ENCODE results near the gene EDIL3. TPM values are rescaled to one million over a fixed set of nuclear protein-coding genes. Genes with fewer than 3 reads are reported as not detected.
"Not testable (repeated sequence)": the region's sequence is repeated elsewhere in the genome, so short reads cannot be mapped to it uniquely, and the experiment has no call there.

Gene EDIL3
- polyA plus RNA-seq, 2 donors = 1.6 to 2.7 TPM

GRCh38 chr5:84309850-84310249 is 74.8 kb downstream of the EDIL3 start:
- not testable (repeated sequence) for H3K27ac ChIP-seq (ENCODE audit: low read depth in 2 of 2, low read length in 1 of 2); H3K4me3 ChIP-seq (ENCODE audit: low read depth in 1 of 2, low read length in 2 of 2)

GRCh38 chr5:84306601-84307000 is 78.1 kb downstream of the EDIL3 start:
- no peaks in the 10 kb centered on the region for H3K27me3 ChIP-seq (ENCODE audit: control insufficient read depth in 1 of 2, insufficient read depth in 2 of 2, low read length in 2 of 2)

More at GRCh38 chr5:84309850-84310249, 74.8 kb downstream of the EDIL3 start:
- H3K36me3 ChIP-seq (ENCODE audit: control insufficient read depth in 2 of 2, insufficient read depth in 2 of 2, low read length in 1 of 2); H3K4me1 ChIP-seq (ENCODE audit: control insufficient read depth in 2 of 2, insufficient read depth in 2 of 2, low read length in 1 of 2); H3K9me3 ChIP-seq (ENCODE audit: control insufficient read depth in 2 of 2, insufficient read depth in 1 of 2, low read depth in 1 of 2, low read length in 1 of 2); H3K27me3 ChIP-seq (ENCODE audit: control insufficient read depth in 1 of 2, insufficient read depth in 2 of 2, low read length in 2 of 2): not testable (repeated sequence)

GRCh38 chr5:84304599-84304998 is 80.1 kb downstream of the EDIL3 start:
- H3K4me3 ChIP-seq (ENCODE audit: low read depth in 1 of 2, low read length in 2 of 2) = no peak overlapping the region
- H3K9me3 ChIP-seq (ENCODE audit: control insufficient read depth in 2 of 2, insufficient read depth in 1 of 2, low read depth in 1 of 2, low read length in 1 of 2) = no peaks in the 10 kb centered on the region
- no peak overlapping the region for H3K27ac ChIP-seq (ENCODE audit: low read depth in 2 of 2, low read length in 1 of 2)
- no peaks in the 10 kb centered on the region for H3K36me3 ChIP-seq (ENCODE audit: control insufficient read depth in 2 of 2, insufficient read depth in 2 of 2, low read length in 1 of 2)
- no peaks in the 10 kb centered on the region for H3K27me3 ChIP-seq (ENCODE audit: control insufficient read depth in 1 of 2, insufficient read depth in 2 of 2, low read length in 2 of 2)
- no peaks in the 10 kb centered on the region for H3K4me1 ChIP-seq (ENCODE audit: control insufficient read depth in 2 of 2, insufficient read depth in 2 of 2, low read length in 1 of 2)

More at GRCh38 chr5:84306601-84307000, 78.1 kb downstream of the EDIL3 start:
- Histone ChIP-seq H3K36me3 (ENCODE audit: control insufficient read depth in 2 of 2, insufficient read depth in 2 of 2, low read length in 1 of 2) (no peaks in the 10 kb centered on the region), H3K4me1 (ENCODE audit: control insufficient read depth in 2 of 2, insufficient read depth in 2 of 2, low read length in 1 of 2) (no peaks in the 10 kb centered on the region), H3K9me3 (ENCODE audit: control insufficient read depth in 2 of 2, insufficient read depth in 1 of 2, low read depth in 1 of 2, low read length in 1 of 2) (no peaks in the 10 kb centered on the region), H3K4me3 (ENCODE audit: low read depth in 1 of 2, low read length in 2 of 2) (no peak overlapping the region), H3K27ac (ENCODE audit: low read depth in 2 of 2, low read length in 1 of 2) (no peak overlapping the region)
- 84 to 94% methylated on average over 1 of the region's 1 CpG for WGBS, 2 donors

- no peak overlapping the region for H3K27ac ChIP-seq (ENCODE audit: low read depth in 2 of 2, low read length in 1 of 2)
- no peaks in the 10 kb centered on the region for H3K27me3 ChIP-seq (ENCODE audit: control insufficient read depth in 1 of 2, insufficient read depth in 2 of 2, low read length in 2 of 2)
- no peaks in the 10 kb centered on the region for H3K36me3 ChIP-seq (ENCODE audit: control insufficient read depth in 2 of 2, insufficient read depth in 2 of 2, low read length in 1 of 2)
- no peaks in the 10 kb centered on the region for H3K4me1 ChIP-seq (ENCODE audit: control insufficient read depth in 2 of 2, insufficient read depth in 2 of 2, low read length in 1 of 2)
- H3K9me3 ChIP-seq (ENCODE audit: control insufficient read depth in 2 of 2, insufficient read depth in 1 of 2, low read depth in 1 of 2, low read length in 1 of 2) = no peaks in the 10 kb centered on the region
- 51 to 68% methylated on average over 3 of the region's 3 CpGs for WGBS, 2 donors
- H3K4me3 ChIP-seq (ENCODE audit: low read depth in 1 of 2, low read length in 2 of 2) = no peak overlapping the region
Measured at GRCh38 chr5:84303315-84303714, 81.4 kb downstream of the EDIL3 start.

GRCh38 chr5:84301535-84301934 is 83.1 kb downstream of the EDIL3 start:
- H3K27me3 ChIP-seq (ENCODE audit: control insufficient read depth in 1 of 2, insufficient read depth in 2 of 2, low read length in 2 of 2) = no peaks in the 10 kb centered on the region
- no peak overlapping the region for H3K4me3 ChIP-seq (ENCODE audit: low read depth in 1 of 2, low read length in 2 of 2)
- no peaks in the 10 kb centered on the region for H3K4me1 ChIP-seq (ENCODE audit: control insufficient read depth in 2 of 2, insufficient read depth in 2 of 2, low read length in 1 of 2)
- no peaks in the 10 kb centered on the region for H3K36me3 ChIP-seq (ENCODE audit: control insufficient read depth in 2 of 2, insufficient read depth in 2 of 2, low read length in 1 of 2)
- no peaks in the 10 kb centered on the region for H3K9me3 ChIP-seq (ENCODE audit: control insufficient read depth in 2 of 2, insufficient read depth in 1 of 2, low read depth in 1 of 2, low read length in 1 of 2)
- no peak overlapping the region for H3K27ac ChIP-seq (ENCODE audit: low read depth in 2 of 2, low read length in 1 of 2)
- 31 to 60% methylated on average over 1 of the region's 1 CpG for WGBS, 2 donors

GRCh38 chr5:84299959-84300358 is 84.7 kb downstream of the EDIL3 start:
- Histone ChIP-seq H3K27me3 (ENCODE audit: control insufficient read depth in 1 of 2, insufficient read depth in 2 of 2, low read length in 2 of 2) (no peaks in the 10 kb centered on the region), H3K36me3 (ENCODE audit: control insufficient read depth in 2 of 2, insufficient read depth in 2 of 2, low read length in 1 of 2) (no peaks in the 10 kb centered on the region), H3K4me3 (ENCODE audit: low read depth in 1 of 2, low read length in 2 of 2) (no peak overlapping the region), H3K4me1 (ENCODE audit: control insufficient read depth in 2 of 2, insufficient read depth in 2 of 2, low read length in 1 of 2) (no peaks in the 10 kb centered on the region), H3K9me3 (ENCODE audit: control insufficient read depth in 2 of 2, insufficient read depth in 1 of 2, low read depth in 1 of 2, low read length in 1 of 2) (no peaks in the 10 kb centered on the region), H3K27ac (ENCODE audit: low read depth in 2 of 2, low read length in 1 of 2) (no peak overlapping the region)
- 29 to 37% methylated on average over 1 of the region's 1 CpG for WGBS, 2 donors

- no peaks in the 10 kb centered on the region for H3K36me3 ChIP-seq (ENCODE audit: control insufficient read depth in 2 of 2, insufficient read depth in 2 of 2, low read length in 1 of 2)
- no peaks in the 10 kb centered on the region for H3K9me3 ChIP-seq (ENCODE audit: control insufficient read depth in 2 of 2, insufficient read depth in 1 of 2, low read depth in 1 of 2, low read length in 1 of 2)
- H3K4me3 ChIP-seq (ENCODE audit: low read depth in 1 of 2, low read length in 2 of 2) = no peak overlapping the region
- H3K27ac ChIP-seq (ENCODE audit: low read depth in 2 of 2, low read length in 1 of 2) = no peak overlapping the region
- WGBS, 2 donors = 88% methylated on average over 4 of the region's 4 CpGs
- no peaks in the 10 kb centered on the region for H3K4me1 ChIP-seq (ENCODE audit: control insufficient read depth in 2 of 2, insufficient read depth in 2 of 2, low read length in 1 of 2)
- no peaks in the 10 kb centered on the region for H3K27me3 ChIP-seq (ENCODE audit: control insufficient read depth in 1 of 2, insufficient read depth in 2 of 2, low read length in 2 of 2)
Measured at GRCh38 chr5:84298628-84299027, 86.1 kb downstream of the EDIL3 start.

- H3K27me3 ChIP-seq (ENCODE audit: control insufficient read depth in 1 of 2, insufficient read depth in 2 of 2, low read length in 2 of 2); H3K4me1 ChIP-seq (ENCODE audit: control insufficient read depth in 2 of 2, insufficient read depth in 2 of 2, low read length in 1 of 2): not testable (repeated sequence)
- 51 to 54% methylated on average over 4 of the region's 4 CpGs for WGBS, 2 donors
Measured at GRCh38 chr5:84297641-84298040, 87.0 kb downstream of the EDIL3 start.

GRCh38 chr5:84292788-84293653 is 91.7 kb downstream of the EDIL3 start:
- 75 to 86% methylated on average over 14 of the region's 14 CpGs for WGBS, 2 donors
- Histone ChIP-seq H3K4me1 (ENCODE audit: control insufficient read depth in 2 of 2, insufficient read depth in 2 of 2, low read length in 1 of 2) (no peaks in the 10 kb centered on the region), H3K4me3 (ENCODE audit: low read depth in 1 of 2, low read length in 2 of 2) (no peak overlapping the region), H3K27ac (ENCODE audit: low read depth in 2 of 2, low read length in 1 of 2) (no peak overlapping the region), H3K27me3 (ENCODE audit: control insufficient read depth in 1 of 2, insufficient read depth in 2 of 2, low read length in 2 of 2) (no peaks in the 10 kb centered on the region), H3K36me3 (ENCODE audit: control insufficient read depth in 2 of 2, insufficient read depth in 2 of 2, low read length in 1 of 2) (no peaks in the 10 kb centered on the region), H3K9me3 (ENCODE audit: control insufficient read depth in 2 of 2, insufficient read depth in 1 of 2, low read depth in 1 of 2, low read length in 1 of 2) (no peaks in the 10 kb centered on the region)

More at GRCh38 chr5:84297641-84298040, 87.0 kb downstream of the EDIL3 start:
- H3K27ac ChIP-seq (ENCODE audit: low read depth in 2 of 2, low read length in 1 of 2); H3K36me3 ChIP-seq (ENCODE audit: control insufficient read depth in 2 of 2, insufficient read depth in 2 of 2, low read length in 1 of 2); H3K9me3 ChIP-seq (ENCODE audit: control insufficient read depth in 2 of 2, insufficient read depth in 1 of 2, low read depth in 1 of 2, low read length in 1 of 2); H3K4me3 ChIP-seq (ENCODE audit: low read depth in 1 of 2, low read length in 2 of 2): not testable (repeated sequence)

- H3K36me3 ChIP-seq (ENCODE audit: control insufficient read depth in 2 of 2, insufficient read depth in 2 of 2, low read length in 1 of 2) = no peaks in the 10 kb centered on the region
- H3K27ac ChIP-seq (ENCODE audit: low read depth in 2 of 2, low read length in 1 of 2) = no peak overlapping the region
- H3K4me1 ChIP-seq (ENCODE audit: control insufficient read depth in 2 of 2, insufficient read depth in 2 of 2, low read length in 1 of 2) = no peaks in the 10 kb centered on the region
- no peak overlapping the region for H3K4me3 ChIP-seq (ENCODE audit: low read depth in 1 of 2, low read length in 2 of 2)
- H3K27me3 ChIP-seq (ENCODE audit: control insufficient read depth in 1 of 2, insufficient read depth in 2 of 2, low read length in 2 of 2) = no peaks in the 10 kb centered on the region
- 91 to 93% methylated on average over 1 of the region's 1 CpG for WGBS, 2 donors
- no peaks in the 10 kb centered on the region for H3K9me3 ChIP-seq (ENCODE audit: control insufficient read depth in 2 of 2, insufficient read depth in 1 of 2, low read depth in 1 of 2, low read length in 1 of 2)
Measured at GRCh38 chr5:84292000-84292642, 92.6 kb downstream of the EDIL3 start.
